DMS 273 treated with DMSO at 0.1 percent for 48 hours (cell line): ENCODE data around the gene RAD1.

Experiments used
- DNase-seq: peaks from one replicate; lab custom pipeline; 2025; lab: John Stamatoyannopoulos, UW

Gene RAD1

DNA sequence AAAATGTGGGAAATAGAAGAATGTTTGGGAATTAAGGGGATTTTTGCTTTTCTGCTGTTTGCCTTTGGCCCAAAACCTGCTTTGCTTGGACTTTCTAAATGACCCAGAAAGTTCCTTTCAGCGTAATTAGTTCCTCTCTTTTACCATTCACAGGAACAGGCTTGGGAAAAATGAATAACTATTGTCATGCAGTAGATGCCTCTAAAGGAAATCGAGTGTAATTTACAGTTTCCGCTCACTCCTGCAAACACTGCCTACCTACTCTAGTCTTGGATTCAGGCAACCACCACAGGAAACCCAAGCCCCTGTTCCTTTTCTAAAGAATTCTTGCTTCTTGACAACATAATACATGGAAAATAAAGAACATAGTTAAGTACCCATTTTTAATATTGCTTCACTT lies 51.4 kb downstream of the RAD1 start:
- DNase-seq, result no peak

DNA sequence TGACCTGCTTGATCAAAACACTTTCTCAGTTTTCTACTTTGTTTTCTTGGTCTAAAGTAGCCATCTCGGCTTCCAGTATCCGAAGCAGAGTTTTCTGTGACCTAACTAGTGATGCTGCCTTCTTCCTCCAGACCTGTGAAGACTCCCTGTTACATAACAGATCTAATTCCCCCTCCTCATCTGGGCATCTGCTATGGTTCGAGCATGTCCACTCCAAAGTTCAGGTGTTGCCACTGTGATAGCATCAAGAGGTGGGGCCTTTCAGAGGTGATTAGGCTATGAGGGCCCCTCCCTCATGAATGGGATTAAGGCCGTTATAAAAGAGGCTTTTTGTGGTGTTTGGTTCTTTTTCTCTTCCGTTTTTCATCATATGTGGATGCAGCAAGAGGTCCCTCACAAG lies 56.1 kb downstream of the RAD1 start:
- no peak for DNase-seq

DNA sequence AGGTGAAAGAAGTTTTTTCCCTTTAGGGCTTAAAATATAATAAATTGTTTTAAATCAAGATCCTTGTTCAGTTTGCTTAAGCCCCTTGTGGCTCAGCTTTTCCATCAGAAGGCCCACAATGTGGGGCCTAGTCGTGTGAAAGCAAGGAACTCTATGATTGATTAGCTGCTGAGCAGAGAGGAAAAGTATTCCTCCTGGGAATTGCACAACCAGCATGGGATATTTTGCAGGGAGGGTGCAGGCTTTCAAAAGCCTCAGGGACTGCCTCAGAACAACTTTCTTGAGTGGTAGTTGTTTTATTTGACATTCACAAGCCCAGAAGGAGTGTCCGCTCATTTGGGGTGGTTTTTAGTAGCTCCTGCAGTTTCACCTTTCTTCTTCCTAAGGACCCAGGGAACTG lies 56.5 kb downstream of the RAD1 start:
- DNase-seq, result no peak

DNA sequence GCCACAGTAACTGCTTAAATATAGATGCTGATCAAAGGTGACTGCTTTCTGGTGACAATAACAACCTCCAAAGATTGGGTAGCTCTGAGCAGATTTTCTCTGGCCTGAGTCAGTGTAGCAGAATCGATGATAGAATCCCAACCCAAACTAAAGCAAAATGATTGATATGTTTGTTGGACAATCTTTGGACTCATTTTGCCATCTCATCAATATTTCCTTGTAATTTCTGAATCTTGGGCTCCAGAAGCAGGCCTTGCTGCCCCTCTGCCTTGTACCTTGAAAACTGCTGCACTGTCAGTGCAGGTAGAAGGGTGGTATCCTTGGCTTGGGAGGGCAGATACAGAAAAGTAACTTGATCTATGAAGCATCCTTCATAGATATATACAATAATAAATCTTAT lies 57.4 kb downstream of the RAD1 start:
- no peak for DNase-seq

DNA sequence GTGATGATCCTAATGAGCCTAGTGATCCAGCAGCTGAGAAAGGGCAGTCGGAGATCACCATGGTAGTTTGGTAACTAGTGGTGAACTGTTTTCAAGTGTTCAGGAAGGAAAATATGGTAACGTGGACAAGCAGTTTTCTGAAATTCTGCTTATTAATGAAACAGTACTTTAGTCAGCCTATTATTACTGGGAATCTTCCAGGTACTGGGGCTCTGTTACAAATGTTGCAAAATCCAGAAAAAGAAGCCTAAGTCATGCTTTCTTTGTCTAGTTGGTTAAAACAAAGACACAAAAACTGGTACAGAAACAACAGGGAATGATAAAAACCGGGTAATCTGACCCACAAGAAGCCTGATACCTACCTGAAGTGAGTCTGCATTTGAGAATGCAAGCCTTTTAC lies 58.1 kb downstream of the RAD1 start:
- DNase-seq, result no peak
